ENCODE results near the gene ANKLE1.

ANKLE1 gene

GRCh38 chr19:17327654-17328516 is 46.2 kb downstream of the ANKLE1 start:
- peak; percentile 17 for DNase-seq

- DNase-seq = peak; percentile 7
Measured at GRCh38 chr19:17328517-17329365, 47.0 kb downstream of the ANKLE1 start.

- no peak for DNase-seq
Measured at GRCh38 chr19:17329366-17330261, 47.9 kb downstream of the ANKLE1 start.

- no peak for DNase-seq
Measured at GRCh38 chr19:17330262-17331044, 48.8 kb downstream of the ANKLE1 start.

GRCh38 chr19:17331045-17331558 is 49.4 kb downstream of the ANKLE1 start:
- peak; percentile 90 for DNase-seq

GRCh38 chr19:17332360-17332676 is 50.6 kb downstream of the ANKLE1 start:
- DNase-seq = no peak

DNA sequence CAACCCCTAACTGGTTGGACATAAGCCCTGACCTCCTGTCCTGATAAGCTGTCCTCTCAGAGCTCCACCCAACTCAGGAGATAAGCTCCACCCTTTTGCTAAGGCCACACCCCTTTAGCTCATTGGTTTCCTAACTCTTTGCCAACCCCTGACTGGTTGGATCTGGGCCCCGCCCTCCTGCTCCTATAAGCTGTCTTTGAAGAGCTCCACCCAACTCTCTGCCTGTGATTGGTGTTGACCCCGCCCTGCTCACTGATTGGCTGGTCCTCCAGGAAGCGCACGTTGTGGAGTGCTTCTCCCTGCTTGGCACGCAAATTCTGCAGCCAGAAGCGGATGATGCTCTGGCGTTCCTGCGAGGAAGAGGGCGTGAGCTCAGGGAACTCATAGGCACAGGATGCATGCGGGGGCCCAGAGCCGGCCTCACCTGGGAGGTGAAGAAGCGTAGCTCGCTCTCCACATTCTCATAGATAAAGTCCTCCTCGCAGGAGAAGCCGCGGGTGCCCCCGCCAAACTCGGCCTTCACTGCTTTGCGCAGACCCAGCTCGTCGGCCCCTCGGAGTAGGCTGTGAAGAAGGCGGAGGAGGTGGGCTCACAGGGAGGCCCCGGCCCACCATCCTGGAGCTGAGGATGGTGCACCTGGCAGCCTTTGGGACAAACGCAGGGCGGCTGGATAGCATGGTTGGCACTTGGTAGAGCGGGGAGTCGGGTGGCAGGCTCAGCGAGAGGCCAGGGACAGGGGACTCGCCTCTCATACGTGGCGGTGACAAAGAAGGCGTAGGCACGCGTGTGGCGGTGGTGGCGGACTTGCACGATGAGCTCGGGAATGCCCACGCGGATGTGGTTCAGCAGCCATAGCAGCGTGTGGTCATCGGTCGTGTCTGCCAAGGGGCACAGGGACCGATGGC is 51.2 kb downstream of the ANKLE1 start:
- DNase-seq = peak; percentile 6

GRCh38 chr19:17333611-17334413 is 52.1 kb downstream of the ANKLE1 start:
- no peak for DNase-seq

DNA sequence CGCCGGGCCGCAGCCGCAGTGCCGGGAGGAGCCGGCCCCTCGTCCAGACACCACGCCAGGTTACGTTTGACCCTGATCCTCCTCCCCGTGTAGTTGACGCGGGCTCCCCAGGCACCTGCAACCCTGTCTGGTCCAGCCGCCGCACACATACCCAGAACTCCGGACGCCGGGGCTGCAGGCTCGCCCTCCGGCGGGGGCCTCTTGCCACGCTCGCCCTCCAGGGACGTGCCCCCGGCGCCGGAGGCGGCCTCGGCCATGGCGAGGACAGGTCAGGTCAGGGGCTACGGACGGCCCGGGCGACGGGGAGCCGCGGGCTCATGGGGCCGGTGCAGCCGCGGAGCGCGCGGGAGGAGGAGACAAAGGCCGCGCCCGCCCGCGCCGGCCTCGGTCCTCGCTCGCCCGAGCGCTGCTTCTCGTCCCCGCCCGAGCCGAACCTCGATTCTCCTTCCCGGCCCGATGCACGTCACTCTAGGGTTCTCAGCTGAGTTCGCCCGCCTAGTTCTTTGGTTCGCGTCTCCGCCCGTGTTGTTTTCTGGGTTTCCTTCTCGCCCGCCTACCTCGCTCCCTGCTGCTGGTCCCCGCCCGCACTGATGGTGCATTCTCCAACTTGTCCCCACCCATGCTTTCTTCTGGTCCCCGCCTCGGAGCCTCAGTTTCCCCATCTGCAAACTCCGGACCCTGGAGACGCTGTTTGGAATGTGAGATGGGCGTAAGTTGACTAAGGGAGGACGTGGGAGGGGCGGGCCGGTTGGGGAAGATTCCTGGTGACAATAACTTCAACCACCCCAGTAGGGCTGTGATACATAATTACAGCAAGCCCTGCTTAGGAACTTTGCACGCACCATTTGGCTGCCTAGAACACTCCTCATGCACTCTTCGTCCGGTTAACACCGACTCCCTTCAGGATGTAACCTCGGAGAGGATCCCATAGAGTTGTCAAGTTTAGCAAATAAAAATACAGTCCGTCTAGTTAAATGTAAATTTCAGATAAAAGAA is 53.0 kb downstream of the ANKLE1 start, which contains the start of gene ANO8:
ANO8 (minus strand) TSS at position 442 of the 996 bp plus-strand sequence; CDS start at position 257, 185 bp downstream.
- DNase-seq = peak; percentile 96

DNA sequence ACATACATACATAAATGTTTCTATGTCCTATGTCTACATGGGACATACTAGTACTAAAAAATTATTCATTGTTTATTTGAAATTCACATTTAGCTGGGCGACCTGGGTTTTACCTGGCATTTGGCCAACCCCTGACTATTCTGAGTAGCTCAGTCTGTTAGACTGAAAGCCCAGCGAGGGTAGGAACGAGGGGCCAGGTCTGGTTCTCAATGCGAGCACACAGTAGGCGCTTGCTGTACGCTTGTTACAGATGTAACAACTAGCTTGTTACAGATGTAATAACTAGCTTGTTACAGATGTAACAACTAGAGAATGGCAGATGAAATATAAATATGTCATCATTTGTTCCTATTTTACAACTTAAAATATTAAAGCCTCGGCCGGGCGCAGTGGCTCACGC is 53.9 kb downstream of the ANKLE1 start:
- DNase-seq = no peak
